ENCODE measurements around the gene C10orf71.

Gene C10orf71

DNA sequence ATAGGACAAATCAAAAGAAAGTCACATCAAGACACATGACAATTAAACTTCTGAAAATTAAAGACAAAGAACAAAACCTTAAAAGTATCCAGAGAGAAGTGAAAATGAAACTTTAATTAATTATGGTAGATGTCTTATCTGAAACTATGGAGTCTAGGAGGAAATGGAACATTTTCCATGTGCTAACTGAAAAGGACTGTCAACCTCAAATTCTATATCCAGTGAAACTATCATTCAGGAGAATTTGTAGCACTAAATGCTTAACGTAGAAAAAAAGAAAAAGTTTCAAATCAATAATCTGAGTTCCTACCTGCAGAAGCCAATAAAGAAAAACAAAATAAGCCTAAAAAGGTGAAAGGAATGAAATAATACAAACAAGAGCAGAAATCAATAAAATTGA lies 33.1 kb upstream of the C10orf71 start:
- POLR2A ChIA-PET: no interaction called here
- TF ChIP-seq CTCF (IDR thresholded peaks at IDR 0.05; ENCODE audit: control extremely low read depth, extremely low read depth, low read depth, missing control alignments): no peak
- CTCF ChIA-PET: no interaction called here
- no peak for DNase-seq (ENCODE audit: extremely low spot score)

DNA sequence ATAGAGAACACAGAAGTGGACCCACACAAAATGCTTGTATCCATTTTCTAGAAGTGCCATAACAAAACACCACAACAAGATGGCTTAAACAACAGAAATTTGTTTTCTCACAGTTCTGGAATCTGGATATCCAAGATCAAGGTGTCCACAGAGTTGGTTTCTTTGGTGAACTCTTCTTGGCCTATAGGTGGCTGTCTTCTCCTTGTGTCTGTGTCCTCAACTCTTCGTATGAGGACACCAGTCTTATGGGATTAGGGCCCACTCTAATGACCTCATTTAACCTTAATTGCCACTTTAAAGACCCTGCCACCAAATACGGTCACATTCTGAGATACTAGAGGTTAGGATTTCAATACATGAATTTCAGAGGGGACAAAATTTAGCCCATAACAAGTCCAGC lies 30.8 kb upstream of the C10orf71 start:
- no peak for TF ChIP-seq CTCF (IDR thresholded peaks at IDR 0.05; ENCODE audit: control extremely low read depth, extremely low read depth, low read depth, missing control alignments)
- no peak for DNase-seq (ENCODE audit: extremely low spot score)
- ChIA-PET CTCF (no interaction called here), POLR2A (no interaction called here)

DNA sequence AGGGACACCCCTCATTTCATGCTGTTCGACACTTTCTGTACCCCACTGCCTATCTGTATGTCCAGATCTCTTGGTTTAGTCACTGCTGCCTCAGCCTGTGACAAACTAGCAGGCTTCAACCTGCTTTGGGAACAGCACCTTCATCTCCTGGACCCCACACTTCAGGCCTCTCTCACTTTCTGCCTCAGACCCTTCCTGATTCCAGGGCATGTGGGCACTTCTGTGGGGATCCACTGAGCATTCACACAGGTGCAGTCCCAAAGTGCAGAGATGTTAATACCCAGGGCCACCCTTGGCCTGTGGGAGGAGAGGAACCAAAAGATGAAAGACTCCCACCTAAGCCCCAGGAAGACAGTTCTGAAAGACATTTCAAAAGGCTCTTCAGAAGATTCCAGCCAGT lies 29.4 kb upstream of the C10orf71 start:
- POLR2A ChIA-PET: no interaction called here
- no peak for DNase-seq (ENCODE audit: extremely low spot score)
- CTCF ChIA-PET: no interaction called here
- no peak for TF ChIP-seq CTCF (IDR thresholded peaks at IDR 0.05; ENCODE audit: control extremely low read depth, extremely low read depth, low read depth, missing control alignments)

- DNase-seq (ENCODE audit: extremely low spot score): no peak
- POLR2A ChIA-PET: no interaction called here
- no peak for TF ChIP-seq CTCF (IDR thresholded peaks at IDR 0.05; ENCODE audit: control extremely low read depth, extremely low read depth, low read depth, missing control alignments)
- CTCF ChIA-PET: no interaction called here
These were observed 28.4 kb upstream of the C10orf71 start for GRCh38 chr10:49270565-49270964.

GRCh38 chr10:49271346-49271745 lies 27.6 kb upstream of the C10orf71 start:
- POLR2A ChIA-PET: no interaction called here
- no peak for TF ChIP-seq CTCF (IDR thresholded peaks at IDR 0.05; ENCODE audit: control extremely low read depth, extremely low read depth, low read depth, missing control alignments)
- CTCF ChIA-PET: no interaction called here
- DNase-seq (ENCODE audit: extremely low spot score): no peak

DNA sequence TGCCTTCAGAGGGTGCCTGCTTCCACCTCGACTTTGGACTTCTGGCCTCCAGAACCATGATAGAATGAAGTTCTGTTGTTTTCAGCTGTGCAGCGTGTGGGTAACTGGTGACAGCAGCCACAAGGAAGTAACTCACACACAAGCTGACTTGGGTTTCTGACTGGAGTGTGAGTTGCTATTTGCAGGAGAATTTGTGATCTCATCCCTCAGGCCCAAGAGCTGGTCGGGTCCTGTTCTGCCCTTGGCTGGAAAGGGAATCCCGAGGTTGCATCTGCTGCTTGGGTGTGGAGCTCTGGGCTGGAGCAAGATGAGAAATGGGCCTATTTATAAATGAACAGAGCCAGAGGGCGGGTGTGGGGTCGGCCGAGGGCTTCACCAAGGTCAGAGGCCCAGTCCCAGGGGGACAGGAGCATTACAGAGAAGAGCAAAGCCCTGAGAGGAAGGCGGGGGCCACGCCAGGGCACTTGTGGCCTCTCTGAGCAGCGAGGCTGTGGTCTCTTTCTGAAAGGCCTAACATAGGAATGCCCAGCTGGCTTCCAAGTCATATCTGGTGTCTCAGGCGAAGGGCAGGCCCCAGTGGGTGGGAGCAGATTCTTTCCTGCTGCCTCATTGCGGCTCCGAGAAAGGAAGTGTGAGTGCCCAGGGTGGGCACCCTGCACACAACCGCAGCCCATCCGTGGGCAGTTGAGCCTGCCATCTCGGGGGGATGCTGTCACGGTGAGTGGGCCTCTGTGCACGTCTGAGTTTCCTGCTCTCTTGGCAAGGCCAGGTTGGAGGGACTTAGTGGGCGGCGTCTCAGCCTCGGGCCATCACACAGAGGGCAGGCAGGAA lies 26.5 kb upstream of the C10orf71 start:
- CTCF ChIA-PET: interaction anchor here (1.0 to 1.3 kb wide), 2 partner anchors 135 to 155 kb away, joined by 3 read pairs; no protein-coding TSS in a partner anchor
- POLR2A ChIA-PET: no interaction called here
- DNase-seq (ENCODE audit: extremely low spot score): no peak
- TF ChIP-seq CTCF (IDR thresholded peaks at IDR 0.05; ENCODE audit: control extremely low read depth, extremely low read depth, low read depth, missing control alignments): no peak

Data from GM10248 (cell line).